CD4-positive, alpha-beta T cell treated with Interleukin-15 for 1 hour (primary cell): Measurements from ENCODE around the gene HIP1.
"Not testable (repeated sequence)": the region's sequence is repeated elsewhere in the genome, so short reads cannot be mapped to it uniquely, and the experiment has no call there.

Experiments
- DNase-seq: peaks from one replicate; pipeline ENCODE4 v3.0.0-alpha.2; 2020

HIP1 gene

GRCh38 chr7:75639071-75639885 lies 99.5 kb downstream of the HIP1 start:
- no peak for DNase-seq

GRCh38 chr7:75638594-75639070 lies 100.1 kb downstream of the HIP1 start:
- DNase-seq: no peak

GRCh38 chr7:75637854-75638593 lies 100.7 kb downstream of the HIP1 start:
- DNase-seq: no peak

- DNase-seq: no peak
Observed at GRCh38 chr7:75635036-75635435, 103.7 kb downstream of the HIP1 start.

GRCh38 chr7:75632587-75632986 lies 106.2 kb downstream of the HIP1 start:
- DNase-seq: not testable (repeated sequence)

- DNase-seq: no peak
Observed at GRCh38 chr7:75631711-75632110, 107.0 kb downstream of the HIP1 start.

GRCh38 chr7:75630549-75630948 lies 108.2 kb downstream of the HIP1 start:
- no peak for DNase-seq

GRCh38 chr7:75629044-75629443 lies 109.7 kb downstream of the HIP1 start:
- no peak for DNase-seq

- DNase-seq: no peak
Observed at GRCh38 chr7:75628055-75628454, 110.7 kb downstream of the HIP1 start.

GRCh38 chr7:75626954-75627353 lies 111.8 kb downstream of the HIP1 start:
- no peak for DNase-seq

GRCh38 chr7:75625868-75626267 lies 112.9 kb downstream of the HIP1 start:
- DNase-seq: no peak

GRCh38 chr7:75624134-75624832 lies 114.5 kb downstream of the HIP1 start:
- DNase-seq: peak; percentile 64

GRCh38 chr7:75623390-75624133 lies 115.2 kb downstream of the HIP1 start:
- no peak for DNase-seq

- DNase-seq: peak; percentile 28
Observed at GRCh38 chr7:75621124-75621523, 117.6 kb downstream of the HIP1 start.

GRCh38 chr7:75619636-75620035 lies 119.1 kb downstream of the HIP1 start:
- DNase-seq: no peak

GRCh38 chr7:75617634-75618234 lies 121.0 kb downstream of the HIP1 start:
- DNase-seq: peak; percentile 89

GRCh38 chr7:75616421-75617167 lies 122.1 kb downstream of the HIP1 start:
- DNase-seq: no peak

GRCh38 chr7:75614401-75614800 lies 124.3 kb downstream of the HIP1 start:
- DNase-seq: no peak

- no peak for DNase-seq
Observed at GRCh38 chr7:75613351-75613750, 125.4 kb downstream of the HIP1 start.

- DNase-seq: no peak
Observed at GRCh38 chr7:75611557-75612178, 127.1 kb downstream of the HIP1 start.

- not testable (repeated sequence) for DNase-seq
Observed at GRCh38 chr7:75609416-75609815, 129.3 kb downstream of the HIP1 start.
